ENCODE results near the gene RNF2. TPM values are rescaled to one million over a fixed set of nuclear protein-coding genes. Genes with fewer than 3 reads are reported as not detected.

The RNF2 gene
- total RNA-seq, 4 donors from 2014 or later: 9.2 to 22.1 (median 20.5) TPM

DNA sequence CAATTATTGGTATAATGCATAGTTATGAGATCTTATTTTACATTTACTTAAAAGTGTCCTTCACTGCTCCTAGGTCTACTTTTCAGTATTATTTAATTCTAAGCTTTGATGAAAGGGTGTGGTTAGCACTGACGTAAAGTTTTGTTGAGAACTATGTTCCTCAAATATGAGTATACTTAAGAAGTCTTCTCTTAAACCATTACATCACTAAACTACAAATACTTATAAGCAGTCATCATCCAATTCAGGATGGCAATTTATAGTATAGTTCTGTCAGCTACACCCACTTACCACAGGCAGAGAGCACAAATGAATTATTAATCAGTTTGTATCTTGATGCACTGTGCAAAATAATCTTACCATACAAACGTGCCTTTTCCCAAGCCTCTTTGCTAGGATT lies 84.3 kb downstream of the RNF2 start:
- TF ChIP-seq, protein P1, sequence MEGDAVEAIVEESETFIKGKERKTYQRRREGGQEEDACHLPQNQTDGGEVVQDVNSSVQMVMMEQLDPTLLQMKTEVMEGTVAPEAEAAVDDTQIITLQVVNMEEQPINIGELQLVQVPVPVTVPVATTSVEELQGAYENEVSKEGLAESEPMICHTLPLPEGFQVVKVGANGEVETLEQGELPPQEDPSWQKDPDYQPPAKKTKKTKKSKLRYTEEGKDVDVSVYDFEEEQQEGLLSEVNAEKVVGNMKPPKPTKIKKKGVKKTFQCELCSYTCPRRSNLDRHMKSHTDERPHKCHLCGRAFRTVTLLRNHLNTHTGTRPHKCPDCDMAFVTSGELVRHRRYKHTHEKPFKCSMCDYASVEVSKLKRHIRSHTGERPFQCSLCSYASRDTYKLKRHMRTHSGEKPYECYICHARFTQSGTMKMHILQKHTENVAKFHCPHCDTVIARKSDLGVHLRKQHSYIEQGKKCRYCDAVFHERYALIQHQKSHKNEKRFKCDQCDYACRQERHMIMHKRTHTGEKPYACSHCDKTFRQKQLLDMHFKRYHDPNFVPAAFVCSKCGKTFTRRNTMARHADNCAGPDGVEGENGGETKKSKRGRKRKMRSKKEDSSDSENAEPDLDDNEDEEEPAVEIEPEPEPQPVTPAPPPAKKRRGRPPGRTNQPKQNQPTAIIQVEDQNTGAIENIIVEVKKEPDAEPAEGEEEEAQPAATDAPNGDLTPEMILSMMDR (IDR thresholded peaks at IDR 0.05; ENCODE audit: low read depth): no peak

DNA sequence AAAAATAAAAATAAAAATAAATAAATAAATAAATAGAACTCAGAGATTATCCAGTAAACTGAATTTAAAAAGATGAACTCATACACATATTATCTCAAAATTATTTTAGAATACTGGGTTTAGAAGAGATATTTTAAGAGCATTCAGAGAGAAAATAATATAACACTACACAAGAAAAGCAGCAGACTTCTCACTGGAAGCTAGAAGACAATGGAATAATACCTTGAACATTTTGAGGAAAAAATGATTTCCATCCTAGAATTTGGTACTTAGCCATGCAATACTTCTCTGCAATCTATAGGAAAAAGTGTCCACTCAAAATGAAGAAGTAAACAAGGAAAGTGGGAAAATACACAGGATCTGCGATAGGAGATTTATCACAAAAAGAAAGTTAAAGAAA lies 87.2 kb downstream of the RNF2 start:
- TF ChIP-seq, protein P1 (IDR thresholded peaks at IDR 0.05; ENCODE audit: low read depth): no peak

DNA sequence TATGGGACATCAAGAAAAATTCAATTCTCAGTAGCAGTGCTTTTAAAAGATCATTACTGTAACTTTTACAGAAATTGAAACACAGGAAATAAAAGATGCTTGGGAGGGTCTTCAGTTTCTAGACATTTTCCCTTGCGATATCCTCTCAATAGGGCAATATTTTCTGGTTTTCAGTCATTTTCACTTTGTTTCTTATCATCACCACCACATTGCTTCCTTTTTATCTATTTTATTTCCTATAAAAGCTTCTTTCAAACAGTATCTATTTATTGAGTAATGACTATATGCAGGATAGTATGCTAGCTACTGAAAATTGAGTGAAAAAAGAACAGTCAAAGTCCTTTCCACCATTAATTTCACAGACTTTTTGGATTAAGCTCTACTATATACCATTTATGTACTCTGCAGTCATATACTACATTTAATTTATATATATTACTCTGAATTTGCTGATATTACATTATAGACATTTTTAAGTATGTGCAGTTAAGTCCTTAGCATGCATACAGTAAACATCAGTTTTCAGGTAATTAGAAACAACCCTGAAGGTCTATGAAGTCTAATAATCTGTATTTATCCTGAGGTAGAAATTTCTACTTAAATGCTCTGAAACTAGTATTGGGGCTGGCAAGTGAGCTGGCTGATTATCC lies 92.7 kb downstream of the RNF2 start:
- TF ChIP-seq, protein P1 (IDR thresholded peaks at IDR 0.05; ENCODE audit: low read depth): no peak

DNA sequence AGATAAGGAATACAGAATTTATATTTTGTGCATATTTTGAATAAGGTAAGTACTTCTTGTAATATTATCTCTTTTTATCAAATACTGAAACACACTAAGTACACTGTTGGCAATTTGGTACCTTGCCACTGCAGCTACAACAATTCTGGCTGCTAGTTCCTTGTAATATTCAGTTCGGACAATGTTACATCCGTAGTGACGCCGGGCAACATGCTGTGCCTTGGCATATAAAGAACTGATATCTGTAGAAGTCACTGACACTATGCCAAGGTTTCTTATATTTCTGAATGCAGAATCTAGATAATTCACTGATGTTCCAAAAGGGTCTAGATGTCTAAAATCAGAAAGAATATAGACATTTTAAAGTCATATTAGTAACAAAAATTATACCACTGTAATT lies 93.9 kb downstream of the RNF2 start:
- TF ChIP-seq, protein P1 (IDR thresholded peaks at IDR 0.05; ENCODE audit: low read depth): no peak

DNA sequence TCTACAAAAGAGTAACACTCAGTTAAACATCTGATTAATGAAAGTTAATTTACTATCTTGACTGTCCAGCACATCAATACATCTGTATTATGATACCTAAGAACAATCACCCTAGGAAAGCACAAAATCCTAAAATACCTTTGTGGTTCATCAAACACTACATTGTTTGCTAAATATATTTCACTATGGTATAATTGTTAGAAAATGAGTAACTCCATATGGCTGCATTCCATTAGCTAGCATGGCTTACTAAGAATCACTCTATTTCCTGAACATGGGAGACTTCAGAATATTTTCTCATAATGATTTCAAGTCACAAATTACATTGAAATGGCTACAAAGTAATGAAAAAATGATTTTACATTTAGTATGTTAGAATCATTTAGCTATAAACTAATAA lies 98.9 kb downstream of the RNF2 start:
- TF ChIP-seq, protein P1 (IDR thresholded peaks at IDR 0.05; ENCODE audit: low read depth): no peak

DNA sequence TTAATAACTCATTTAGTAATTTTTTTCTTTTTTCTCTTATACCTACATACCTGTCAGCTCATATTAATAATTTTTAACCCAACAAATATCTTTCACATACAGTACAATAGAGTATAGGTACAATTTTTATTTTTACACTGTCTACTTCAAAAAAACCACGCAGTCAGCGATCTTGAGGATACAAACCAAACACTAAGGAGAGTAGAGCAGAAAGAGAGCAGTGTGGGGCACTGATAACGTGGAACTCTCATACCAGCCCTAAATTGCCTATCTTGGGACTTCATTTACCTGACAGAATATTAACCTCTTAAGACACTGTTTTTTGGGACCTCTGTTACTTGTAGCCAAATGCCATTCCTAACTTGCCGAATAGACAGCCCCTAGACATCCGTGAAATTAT lies 105.9 kb downstream of the RNF2 start:
- TF ChIP-seq, protein P1 (IDR thresholded peaks at IDR 0.05; ENCODE audit: low read depth): no peak

Small RNA genes lying within 50 kb of the gene (small RNA-seq; reads per million reads assigned to genes)
- not detected for gene RNA5SP72

Other genes starting within 250 kb of the RNF2 start
- 10 to 100 TPM; 12.1 to 22.1 (median 15.2) TPM for gene NIBAN1, start 71.0 kb upstream of the RNF2 start, total RNA-seq
- gene TRMT1L, start 111.4 kb downstream of the RNF2 start, total RNA-seq: 10 to 100 TPM; 16.1 to 19.2 (median 18.4) TPM
- 10 to 100 TPM in 3 of 4 donors, 1 to 10 TPM in 1; 8.9 to 12.6 (median 10.6) TPM for gene SWT1, start 111.6 kb downstream of the RNF2 start, total RNA-seq